Activated T-cell treated with anti-CD3 and anti-CD28 coated beads for 1 hour (primary cell): Measurements from ENCODE around the gene NOCT.
"Not testable (repeated sequence)": the region's sequence is repeated elsewhere in the genome, so short reads cannot be mapped to it uniquely, and the experiment has no call there.

ENCODE experiments used
- DNase-seq: peaks from one replicate; pipeline ENCODE4 v3.0.0-alpha.2; 2020; ENCODE audit warnings: low read depth

The NOCT gene, protein sequence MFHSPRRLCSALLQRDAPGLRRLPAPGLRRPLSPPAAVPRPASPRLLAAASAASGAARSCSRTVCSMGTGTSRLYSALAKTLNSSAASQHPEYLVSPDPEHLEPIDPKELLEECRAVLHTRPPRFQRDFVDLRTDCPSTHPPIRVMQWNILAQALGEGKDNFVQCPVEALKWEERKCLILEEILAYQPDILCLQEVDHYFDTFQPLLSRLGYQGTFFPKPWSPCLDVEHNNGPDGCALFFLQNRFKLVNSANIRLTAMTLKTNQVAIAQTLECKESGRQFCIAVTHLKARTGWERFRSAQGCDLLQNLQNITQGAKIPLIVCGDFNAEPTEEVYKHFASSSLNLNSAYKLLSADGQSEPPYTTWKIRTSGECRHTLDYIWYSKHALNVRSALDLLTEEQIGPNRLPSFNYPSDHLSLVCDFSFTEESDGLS

DNA sequence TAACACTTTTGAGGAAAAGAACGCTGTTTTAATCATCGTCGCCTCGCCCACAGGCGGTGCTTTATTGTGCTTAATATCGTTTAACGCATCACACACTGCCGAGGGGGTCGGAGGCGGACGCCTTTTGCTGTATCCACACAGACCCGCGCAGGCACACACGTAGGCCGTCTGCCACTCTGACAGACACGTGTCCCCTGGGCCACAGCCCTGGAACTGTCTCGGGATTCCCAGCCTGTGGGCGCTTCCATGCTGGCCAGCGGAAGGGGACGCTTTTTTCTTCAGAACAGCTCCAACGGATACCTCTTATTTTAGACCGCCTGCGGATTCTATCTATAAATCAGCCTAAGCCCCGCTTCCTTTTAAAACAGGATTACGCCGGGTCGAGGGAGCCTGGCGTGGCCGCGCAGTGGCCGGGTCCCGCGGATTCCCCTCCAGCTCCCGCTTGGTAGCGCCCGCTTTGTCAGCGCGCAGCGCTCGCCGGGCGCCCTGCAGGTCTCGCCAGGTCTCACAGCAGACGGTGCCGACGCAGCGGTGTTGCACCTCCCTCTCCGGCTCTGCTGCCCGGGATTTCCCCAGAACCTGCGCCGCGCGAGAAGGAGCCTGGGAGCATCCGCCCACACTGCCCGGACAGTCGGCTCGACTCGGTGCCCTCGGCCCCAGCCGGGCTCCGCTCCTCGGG is at the start of gene NOCT:
Gene NOCT (plus strand): TSS at position 513 of the 679 bp plus-strand sequence. CDS start 201 bp downstream, outside the sequence.
- peak; percentile 84 for DNase-seq

DNA sequence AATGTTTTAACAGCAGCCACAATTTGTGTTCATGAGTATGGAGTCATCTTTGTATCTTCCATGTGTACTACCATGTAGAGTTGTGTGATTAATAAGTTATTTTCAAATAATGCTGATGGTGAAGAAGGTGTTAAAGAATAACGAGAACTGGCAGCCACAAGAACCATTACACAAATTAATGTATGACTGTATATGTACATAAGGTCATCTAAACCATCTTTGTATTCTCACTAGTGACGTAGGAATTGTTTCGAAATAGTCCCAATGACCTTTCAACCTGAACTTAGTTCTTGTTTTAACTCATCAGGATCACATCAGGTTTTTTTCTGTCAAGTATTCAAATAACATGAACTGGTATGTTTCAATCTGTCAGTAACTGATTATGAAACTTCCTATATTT is 48.3 kb upstream of the NOCT start:
- DNase-seq: no peak

DNA sequence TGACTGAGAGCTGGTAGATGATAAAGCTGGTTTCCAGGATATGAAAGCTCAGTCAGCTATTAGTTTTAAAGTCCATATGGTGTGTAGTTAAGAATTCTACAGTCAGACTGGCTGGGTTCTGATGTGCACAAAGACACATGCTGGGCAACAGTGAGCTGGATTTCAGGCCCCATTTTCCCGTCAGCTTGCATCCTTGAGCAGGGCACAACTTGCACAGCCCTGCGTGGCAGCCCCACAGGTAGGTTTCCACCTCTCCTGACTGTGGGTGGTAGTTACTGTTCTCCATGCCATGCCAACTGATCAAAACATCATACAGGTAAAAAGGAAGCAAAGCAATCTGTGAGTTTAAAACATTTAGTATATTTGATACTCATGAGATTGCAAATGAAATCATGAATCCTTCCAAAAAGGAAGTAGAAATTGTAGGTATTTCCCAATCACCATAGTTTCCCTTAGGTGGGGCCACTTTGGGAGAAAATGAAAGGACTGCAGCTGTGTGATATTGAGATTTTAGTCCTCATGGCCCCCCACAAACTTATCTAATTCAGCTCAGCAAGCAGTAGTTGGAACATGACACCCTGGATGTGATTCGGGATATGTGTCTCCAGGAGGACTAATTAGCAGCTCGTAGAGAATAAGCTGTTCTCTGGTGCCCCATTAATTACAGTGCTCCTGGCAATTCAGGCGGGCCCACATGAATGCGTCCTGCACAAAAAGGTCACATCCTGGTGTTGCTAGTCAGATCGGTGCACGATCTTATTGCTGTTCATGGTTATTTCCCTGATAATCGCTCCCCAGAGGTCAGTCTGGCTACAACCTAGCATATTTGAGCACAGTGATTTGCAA is 42.4 kb upstream of the NOCT start:
- no peak for DNase-seq

DNA sequence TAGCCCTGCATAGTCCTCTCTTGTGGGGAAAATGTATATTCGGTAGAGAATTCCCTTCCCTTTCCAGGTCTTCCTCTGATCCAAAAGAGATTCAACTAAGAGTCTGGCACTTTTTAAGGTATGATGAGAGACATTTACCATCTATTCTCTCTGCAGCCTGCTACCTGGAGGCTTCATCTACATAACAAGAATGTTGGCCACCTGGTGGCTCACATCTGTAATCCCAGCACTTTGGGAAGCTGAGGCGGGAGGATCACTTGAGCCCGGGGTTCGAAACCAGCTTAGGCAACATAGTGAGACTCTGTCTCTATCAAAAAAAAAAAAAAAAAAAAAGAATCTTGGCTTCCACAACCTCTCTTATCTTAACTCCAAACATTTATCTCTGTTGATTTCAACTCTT is 40.4 kb upstream of the NOCT start:
- no peak for DNase-seq

DNA sequence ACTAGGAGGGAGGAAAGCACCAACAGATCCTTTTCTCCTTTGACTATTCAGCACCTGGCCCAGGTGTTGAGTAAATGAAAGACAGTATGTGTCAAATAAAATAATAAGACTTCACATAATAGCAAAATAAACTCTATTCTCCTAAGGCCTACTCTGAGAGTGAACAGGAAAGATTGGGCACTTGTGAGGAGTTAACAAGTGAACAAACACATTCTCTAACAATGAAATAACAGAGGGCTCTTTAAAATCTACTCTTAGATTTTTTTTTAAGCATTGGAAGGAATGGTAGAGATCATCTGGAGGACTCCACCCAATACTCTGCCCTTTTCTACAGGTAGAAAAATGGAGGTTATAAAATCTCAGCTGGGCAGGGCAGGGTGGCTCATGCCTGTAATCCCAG is 39.1 kb upstream of the NOCT start:
- DNase-seq: no peak

DNA sequence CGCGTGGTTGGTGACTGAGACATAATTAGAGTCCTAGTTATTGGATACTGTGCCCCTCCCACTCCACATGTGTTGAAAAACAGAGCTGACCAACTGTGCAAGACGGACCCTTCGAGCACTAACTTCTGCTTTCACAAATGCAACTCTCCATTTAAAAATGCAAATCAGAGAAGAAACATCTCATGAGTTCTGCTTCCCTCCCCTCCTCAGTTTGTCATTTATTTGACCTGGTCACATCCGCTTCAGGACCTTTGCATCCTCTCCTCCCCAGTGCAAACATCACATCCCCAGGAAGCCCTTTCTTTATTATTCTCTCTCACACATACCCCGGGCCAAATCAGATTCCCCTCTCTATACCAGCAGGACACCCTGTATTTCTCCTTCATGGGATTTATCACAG is 38.1 kb upstream of the NOCT start:
- no peak for DNase-seq

DNA sequence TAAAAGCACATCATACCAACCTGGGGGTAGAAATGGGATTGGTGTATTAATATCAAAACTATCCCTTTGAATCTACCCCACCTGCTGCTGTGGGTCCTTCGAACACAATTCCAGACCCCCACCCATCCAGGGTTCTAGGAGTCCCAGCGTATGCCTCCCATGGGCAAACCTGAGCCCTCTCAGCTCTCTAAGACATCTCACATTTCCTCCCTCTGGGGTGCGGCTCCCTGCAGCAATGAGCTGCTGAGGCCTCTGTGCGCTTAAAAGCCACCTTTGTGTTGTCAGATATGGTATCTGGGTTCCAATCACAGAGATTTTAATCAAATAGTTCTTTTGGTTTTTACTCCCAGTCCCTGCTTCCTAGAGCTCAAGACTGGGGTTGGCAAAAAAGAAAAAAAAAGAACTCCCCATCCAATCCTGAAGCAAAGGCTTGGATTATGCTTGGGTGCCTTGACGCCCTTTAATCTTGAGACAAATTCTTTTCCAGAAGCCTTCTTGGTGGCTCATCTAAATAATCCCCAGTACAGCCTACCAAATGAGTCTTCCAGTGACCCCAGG is 37.5 kb upstream of the NOCT start:
- no peak for DNase-seq

DNA sequence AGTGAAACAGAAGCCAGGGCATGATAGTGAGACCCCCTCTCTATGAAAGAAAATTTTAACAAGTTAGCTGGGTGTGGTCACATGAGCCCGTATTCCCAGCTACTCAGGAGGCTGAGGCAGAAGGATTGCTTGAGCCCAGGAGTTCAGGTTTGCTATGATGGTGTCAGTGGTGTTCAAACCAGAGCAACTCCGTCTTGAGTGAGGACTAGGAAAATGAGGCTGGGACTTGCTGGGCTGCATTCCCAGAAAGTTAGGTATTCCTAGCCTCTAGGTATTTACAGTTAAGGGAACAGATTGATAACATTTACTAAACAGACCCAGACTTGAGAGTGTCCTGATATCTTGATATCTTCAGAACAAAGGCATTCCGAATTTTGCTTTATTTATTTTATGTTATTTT is 37.0 kb upstream of the NOCT start:
- no peak for DNase-seq

DNA sequence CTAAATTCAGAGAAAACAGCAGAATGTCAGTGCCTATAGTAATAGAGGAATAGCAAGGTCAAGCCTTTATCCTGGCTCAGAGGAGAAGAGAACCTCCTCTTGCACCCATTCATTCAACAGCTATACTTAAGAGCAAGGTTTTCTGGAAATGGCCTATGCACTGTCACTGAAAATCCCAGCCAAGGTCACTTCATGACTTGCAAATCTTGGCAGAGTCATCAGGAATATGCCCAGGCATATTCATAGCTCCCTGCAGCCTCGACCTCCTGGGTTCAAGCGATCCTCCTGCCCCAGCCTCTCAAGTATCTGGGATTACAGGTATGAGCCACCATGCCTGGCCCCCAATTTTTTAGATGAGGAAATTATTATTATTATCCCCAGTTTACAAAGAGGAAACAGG is 35.8 kb upstream of the NOCT start:
- DNase-seq: no peak

DNA sequence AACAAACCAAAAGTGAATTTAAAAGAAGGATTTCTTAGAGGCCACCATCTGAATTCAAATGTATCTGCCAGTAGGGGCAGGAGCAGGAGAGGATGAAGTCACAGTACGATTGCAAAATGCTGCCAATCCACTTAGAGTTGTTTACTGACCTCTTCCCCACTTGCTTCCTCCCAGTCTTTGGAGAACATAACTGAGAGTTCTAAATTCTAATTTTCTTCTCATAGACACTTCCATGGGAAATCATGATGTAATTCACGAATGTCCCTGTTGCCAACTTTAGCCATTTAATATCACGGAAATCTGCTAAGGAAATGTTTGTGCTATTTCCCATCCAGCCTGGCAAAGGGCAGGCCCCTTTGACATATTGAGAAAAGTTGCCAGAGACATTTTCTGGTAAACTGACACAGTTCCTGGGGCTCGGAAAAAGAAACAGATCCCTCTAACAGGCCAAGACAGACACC is 33.6 kb upstream of the NOCT start:
- DNase-seq: no peak

DNA sequence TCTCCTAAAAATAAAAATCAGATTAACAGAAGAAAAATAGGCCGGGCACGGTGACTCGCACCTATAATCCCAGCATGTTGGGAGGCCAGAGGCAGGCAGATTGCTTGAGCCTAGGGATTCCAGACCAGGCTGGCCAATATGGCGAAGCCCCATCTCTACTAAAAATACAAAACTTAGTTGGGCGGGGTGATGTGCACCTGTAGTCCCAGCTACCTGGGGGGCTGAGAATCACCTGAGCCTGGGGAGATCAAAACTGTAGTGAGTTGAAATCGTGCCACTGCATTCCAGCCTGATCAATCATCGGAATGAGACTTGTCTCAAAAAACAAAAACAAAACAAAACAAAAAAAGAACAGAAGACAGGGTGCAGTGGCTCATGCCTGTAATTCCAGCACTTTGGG is 32.8 kb upstream of the NOCT start:
- no peak for DNase-seq

DNA sequence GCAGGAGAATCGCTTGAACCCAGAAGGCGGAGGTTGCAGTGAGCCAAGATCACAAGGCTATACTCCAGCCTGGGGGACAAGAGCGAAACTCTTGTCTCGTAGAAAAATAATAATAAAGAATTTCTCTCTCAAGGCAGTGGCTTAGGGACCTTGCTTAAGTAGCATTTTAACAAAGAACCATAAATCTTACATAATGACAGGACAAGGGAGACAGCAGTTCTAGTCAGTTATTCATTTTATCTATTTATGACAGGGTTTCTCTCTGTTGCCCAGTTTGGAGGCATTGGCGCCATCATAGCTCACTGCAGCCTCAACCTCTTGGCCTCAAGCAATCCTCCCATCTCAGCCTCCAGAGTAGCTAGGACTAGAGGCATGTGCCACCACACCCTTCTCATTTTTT is 31.9 kb upstream of the NOCT start:
- no peak for DNase-seq

DNA sequence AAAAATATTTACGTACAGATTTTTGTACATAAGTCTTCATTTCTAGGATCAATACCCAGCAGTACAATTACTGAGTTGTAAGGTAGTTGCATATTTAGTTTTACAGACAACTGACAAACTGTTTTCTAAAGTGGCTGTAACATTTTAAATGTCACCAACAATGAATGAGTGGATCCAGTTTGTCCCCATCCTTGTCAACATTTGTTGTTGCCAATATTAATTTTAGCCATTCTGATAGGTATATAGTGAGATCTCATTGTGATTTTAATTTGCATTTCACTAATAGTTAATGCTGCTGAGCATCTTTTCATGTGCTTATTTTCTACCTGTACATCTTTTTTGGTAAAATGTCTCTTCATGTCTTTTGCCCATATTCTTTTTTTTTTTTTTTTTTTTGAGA is 30.9 kb upstream of the NOCT start:
- DNase-seq: no peak

DNA sequence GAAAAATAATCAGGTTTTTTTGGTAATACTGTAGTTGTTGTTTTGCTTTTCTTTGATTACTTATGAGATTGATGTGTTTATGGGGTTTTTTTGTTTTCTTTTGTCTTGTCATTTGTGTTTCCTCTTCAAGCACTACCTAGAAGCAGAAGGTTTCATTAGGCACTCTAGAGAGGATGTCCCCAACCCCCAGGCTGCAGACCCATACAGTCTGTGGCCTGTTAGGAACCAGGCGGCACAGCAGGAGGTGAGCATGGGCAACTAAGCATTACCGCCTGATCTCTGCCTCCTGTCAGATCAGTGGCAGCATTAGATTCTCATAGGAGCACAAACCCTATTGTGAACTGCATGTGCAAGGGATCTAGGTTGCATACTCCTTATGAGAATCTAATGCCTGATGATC is 22.9 kb upstream of the NOCT start:
- DNase-seq: no peak

DNA sequence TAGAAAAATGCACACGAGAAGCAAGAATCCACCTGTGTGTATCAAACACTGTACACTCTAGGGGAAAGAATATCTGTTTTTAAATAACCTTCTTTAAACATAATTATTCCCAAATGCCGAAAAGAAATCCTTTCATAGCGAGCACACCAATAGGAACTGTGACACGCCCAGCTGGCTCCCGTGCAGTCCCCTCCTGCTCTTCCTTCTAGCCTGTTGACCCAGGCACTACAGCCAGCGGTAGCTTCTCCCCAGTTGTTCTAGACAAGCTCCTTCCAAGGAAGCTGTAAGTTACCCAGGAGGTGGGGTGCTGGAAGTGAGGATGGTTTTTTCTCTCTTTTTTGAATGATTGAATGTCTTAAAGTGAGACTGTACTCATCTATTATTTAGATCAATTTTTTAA is 19.5 kb upstream of the NOCT start:
- no peak for DNase-seq

DNA sequence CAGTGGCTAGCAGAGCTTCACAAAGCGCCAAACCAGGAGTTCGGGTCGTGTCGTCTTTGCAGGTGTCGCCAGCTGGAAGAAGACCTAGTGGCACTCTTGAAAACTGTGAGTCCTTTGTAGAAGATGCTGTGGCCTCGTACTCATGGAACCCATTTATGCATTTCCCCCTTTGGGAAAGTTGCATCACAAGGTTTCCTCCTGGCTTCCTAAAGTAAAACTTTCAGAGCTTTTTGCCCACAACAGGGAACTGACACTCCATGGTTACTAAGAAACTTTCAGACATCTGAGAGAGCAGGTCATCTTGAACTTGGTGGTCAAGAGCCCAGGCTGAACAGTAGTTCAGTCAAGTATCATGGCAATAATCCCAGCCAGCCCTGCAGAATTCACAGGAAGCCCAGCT is 15.9 kb upstream of the NOCT start:
- DNase-seq: no peak

DNA sequence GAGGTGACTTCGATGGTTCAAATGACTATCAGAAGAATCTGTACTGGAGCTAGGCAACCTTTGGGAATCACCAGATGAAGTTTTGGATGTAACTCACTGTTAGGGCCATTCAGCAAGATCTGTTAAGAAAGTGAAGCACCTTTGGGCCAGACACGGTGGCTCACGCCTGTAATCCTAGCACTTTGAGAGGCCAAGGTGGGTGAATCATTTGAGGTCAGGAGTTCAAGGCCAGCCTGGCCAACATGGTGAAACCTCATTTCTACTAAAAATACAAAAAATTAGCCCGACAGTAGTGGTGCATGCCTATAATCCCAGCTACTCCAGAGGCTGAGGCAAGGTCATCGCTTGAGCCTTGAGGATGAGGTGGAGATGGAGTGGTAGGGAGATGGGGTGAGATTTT is 15.4 kb upstream of the NOCT start:
- not testable (repeated sequence) for DNase-seq

DNA sequence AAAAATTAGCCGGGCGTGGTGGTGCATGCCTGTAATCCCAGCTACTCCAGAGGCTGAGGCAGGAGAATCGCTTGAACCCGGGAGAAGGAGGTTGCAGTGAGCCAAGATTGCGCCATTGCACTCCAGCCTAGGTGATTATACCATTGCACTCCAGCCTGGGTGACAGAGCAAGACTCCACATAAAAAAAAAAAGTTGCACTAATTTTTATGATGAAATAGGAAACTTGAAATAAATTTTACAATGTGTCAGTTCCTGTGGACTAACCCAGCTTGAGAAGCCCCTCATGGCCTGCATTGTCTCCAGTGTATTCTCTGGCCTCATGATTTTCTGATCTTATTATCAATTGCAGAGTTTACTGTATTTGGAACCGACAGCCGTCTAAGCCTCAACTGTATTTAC is 14.2 kb upstream of the NOCT start:
- not testable (repeated sequence) for DNase-seq

DNA sequence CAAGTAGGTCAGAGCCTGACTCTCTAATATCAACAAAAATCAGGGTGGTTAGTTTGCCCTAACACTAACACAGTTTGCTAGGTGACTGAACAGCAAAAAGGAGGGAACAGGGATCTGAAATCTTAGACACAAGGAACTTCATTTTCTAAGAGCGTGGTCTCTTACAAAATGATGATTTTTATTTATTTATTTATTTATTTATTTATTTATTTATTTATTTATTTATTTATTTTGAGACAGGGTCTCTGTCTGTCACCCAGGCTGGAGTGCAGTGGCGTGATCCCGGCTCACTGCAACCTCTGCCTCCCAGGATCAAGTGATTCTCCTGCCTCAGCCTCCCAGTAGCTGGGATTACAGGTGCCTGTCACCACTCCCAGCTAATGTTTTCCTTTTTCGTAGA is 11.9 kb upstream of the NOCT start:
- not testable (repeated sequence) for DNase-seq

DNA sequence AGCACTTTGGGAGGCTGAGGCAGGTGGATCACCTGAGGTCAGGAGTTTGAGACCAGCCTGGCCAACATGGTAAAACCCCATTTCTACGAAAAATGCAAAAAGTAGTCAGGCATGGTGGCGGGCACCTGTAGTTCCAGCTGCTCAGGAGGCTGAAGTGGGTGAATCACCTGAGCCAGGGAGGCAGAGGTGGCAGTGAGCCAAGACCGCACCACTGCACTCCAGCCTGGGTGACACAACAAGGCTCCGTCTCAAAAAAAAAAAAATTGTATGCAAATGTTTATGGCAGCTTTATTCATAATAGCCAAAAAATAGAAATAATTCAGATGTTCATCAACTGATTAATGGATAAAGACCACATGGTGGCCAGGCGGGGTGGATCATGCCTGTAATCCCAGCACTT is 9.8 kb upstream of the NOCT start:
- no peak for DNase-seq

DNA sequence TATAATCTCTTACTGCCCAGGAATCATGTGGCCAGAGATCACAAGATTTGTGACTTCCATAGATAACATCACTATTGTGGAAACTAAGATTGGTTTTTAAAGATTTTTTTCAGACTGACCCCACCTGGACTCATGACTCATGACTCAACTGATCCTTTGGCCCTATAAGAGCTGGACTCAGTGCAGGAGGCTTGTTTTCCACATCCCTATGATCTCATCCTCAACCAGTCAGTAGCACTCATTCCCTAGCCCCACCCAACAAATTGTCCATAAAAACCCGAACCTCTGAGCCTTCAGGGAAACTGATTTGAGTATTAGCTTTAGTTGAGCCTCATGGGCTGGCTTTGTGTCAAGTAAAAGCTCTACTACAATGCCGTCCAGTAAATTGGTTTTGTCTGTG is 7.9 kb upstream of the NOCT start:
- DNase-seq: no peak

DNA sequence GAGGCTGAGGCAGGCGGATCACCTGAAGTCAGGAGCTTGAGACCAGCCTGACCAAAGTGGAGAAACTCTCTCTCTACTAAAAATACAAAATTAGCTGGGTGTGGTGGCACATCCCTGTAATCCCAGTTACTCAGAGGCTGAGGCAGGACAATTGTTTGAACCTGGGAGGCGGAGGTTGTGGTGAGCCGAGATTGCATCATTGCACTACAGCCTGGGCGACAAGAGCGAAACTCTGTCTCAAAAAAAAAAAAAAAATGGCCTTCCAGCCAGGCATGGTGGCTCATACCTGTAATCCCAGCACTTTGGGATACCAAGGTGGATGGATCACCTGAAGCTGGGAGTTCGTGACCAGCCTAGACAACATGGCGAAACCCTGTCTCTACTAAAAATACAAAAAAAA is 7.3 kb upstream of the NOCT start:
- DNase-seq: not testable (repeated sequence)
